Lung (tissue), 12 donors: ENCODE data around the gene TEC. TPM values are rescaled to one million over a fixed set of nuclear protein-coding genes. Genes with fewer than 3 reads are reported as not detected.
"Not testable (repeated sequence)": the region's sequence is repeated elsewhere in the genome, so short reads cannot be mapped to it uniquely, and the experiment has no call there.

ENCODE experiments used
- ATAC-seq: fragments of 200-7000 bp; cut with Tn5 transposase; one replicate; pipeline ENCODE4 v1.9.1; 2020; ENCODE audit warnings: moderate number of reproducible peaks; ENCODE audit not compliant: insufficient read depth, low FRiP score
- DNase-seq, 3 donors: peaks; one replicate each; pipeline ENCODE4 v3.0.0-alpha.2; 2013 to 2017
- H3K27ac ChIP-seq, 2 donors: one replicate each; pipeline ENCODE4 v1.5.1; 2013; ENCODE audit warnings: mild to moderate bottlenecking in 2 of 2, moderate library complexity in 2 of 2, control low read depth in 1 of 2, inconsistent platforms in 1 of 2, low read depth in 1 of 2, low read length in 1 of 2
- H3K27me3 ChIP-seq, 3 donors: one replicate each; pipeline ENCODE4 v1.5.1; 2013; ENCODE audit warnings: low read length in 2 of 3; ENCODE audit not compliant: control insufficient read depth in 3 of 3, insufficient read depth in 3 of 3
- H3K36me3 ChIP-seq, 4 donors: one replicate each; pipeline ENCODE4 v1.5.1; 2013; ENCODE audit warnings: low read length in 4 of 4, mild to moderate bottlenecking in 1 of 4, moderate library complexity in 1 of 4; ENCODE audit not compliant: control insufficient read depth in 4 of 4, insufficient read depth in 4 of 4
- H3K4me1 ChIP-seq, 5 donors: one replicate each; pipeline ENCODE4 v1.5.1; 2013; ENCODE audit warnings: low read length in 5 of 5, mild to moderate bottlenecking in 2 of 5, moderate library complexity in 1 of 5; ENCODE audit not compliant: control insufficient read depth in 5 of 5, insufficient read depth in 5 of 5
- H3K4me3 ChIP-seq: one replicate; pipeline ENCODE4 v1.5.1; 2013; ENCODE audit warnings: mild to moderate bottlenecking, control low read depth, moderate library complexity
- H3K9ac ChIP-seq, 2 donors: one replicate each; pipeline ENCODE4 v1.5.1; 2013; ENCODE audit warnings: low read length in 2 of 2, control low read depth in 1 of 2; ENCODE audit not compliant: insufficient read depth in 1 of 2
- H3K9me3 ChIP-seq, 4 donors: one replicate each; pipeline ENCODE4 v1.5.1; 2013; ENCODE audit warnings: low read length in 3 of 4, mild to moderate bottlenecking in 1 of 4, moderate library complexity in 1 of 4; ENCODE audit not compliant: control insufficient read depth in 4 of 4, insufficient read depth in 3 of 4
- CTCF ChIP-seq: IDR thresholded peaks from 2 replicates; pipeline ENCODE4 v1.5.1; 2012; ENCODE audit warnings: mild to moderate bottlenecking; ENCODE audit errors: control extremely low read depth, extremely low read depth
- WGBS, 2 donors: extraction: QIAGEN DNeasy Blood & Tissue Kit; methylation state at CpG; one replicate each; pipeline ENCODE4 v1.1.7; 2013; 5-methylcytosine and 5-hydroxymethylcytosine counted together
- polyA plus RNA-seq, 2 donors: library from polyadenylated mRNA; stranded (reverse); fragments of 200-250 nt; gene quantifications; one replicate each; pipeline ENCODE4 v1.2.1, GENCODE V29; 2013
- total RNA-seq, 2 donors: library from RNA; depleted of rRNA in 1 of 2; stranded (reverse); fragments of >200 nt in 1 of 2; gene quantifications; one replicate each; pipeline ENCODE4 v1.2.1, GENCODE V29; 2014 to 2021
- donor health status: control.
- donor health status: control.
- donor health status: Bipolar disorder and iron deficiency.
- donor health status: healthy.
- donor health status: DM: yes; HTN: yes; CAD: no.

TEC gene
- total and polyA plus RNA-seq, 4 donors, result 2.0 to 19.8 (median 3.1) TPM

- Histone ChIP-seq H3K27me3 (no peaks in the 10 kb centered on the region), H3K4me3 (no peak overlapping the region), H3K27ac (no peak overlapping the region), H3K4me1 (no peaks in the 10 kb centered on the region), H3K9ac (no peak overlapping the region), H3K9me3 (no peaks in the 10 kb centered on the region), H3K36me3 (no peaks in the 10 kb centered on the region)
- WGBS, 2 donors, result 15 to 19% methylated on average over 2 of the region's 2 CpGs
- TF ChIP-seq CTCF, result no peak
- ATAC-seq, result peak; percentile 62
- peak in 1 of 3 donors; percentile 27 for DNase-seq
These were observed 81.8 kb downstream of the TEC start for GRCh38 chr4:48187813-48188212.

- H3K4me1 ChIP-seq, H3K4me3 ChIP-seq, H3K36me3 ChIP-seq, H3K9me3 ChIP-seq, ATAC-seq, H3K27ac ChIP-seq, H3K27me3 ChIP-seq, H3K9ac ChIP-seq, DNase-seq: not testable (repeated sequence)
- 75 to 100% methylated on average over 2 to 4 of the region's 5 CpGs for WGBS, 2 donors
These were observed 82.6 kb downstream of the TEC start for GRCh38 chr4:48187066-48187465.

GRCh38 chr4:48186394-48186793, 83.2 kb downstream of the TEC start:
- 96 to 98% methylated on average over 32 to 33 of the region's 33 CpGs for WGBS, 2 donors
- not testable (repeated sequence) for H3K9me3 ChIP-seq, H3K4me3 ChIP-seq

GRCh38 chr4:48184882-48185281, 84.8 kb downstream of the TEC start:
- H3K4me3 ChIP-seq, result no peak overlapping the region
- H3K9ac ChIP-seq, result no peak overlapping the region
- no peaks in the 10 kb centered on the region for H3K9me3 ChIP-seq
- no peaks in the 10 kb centered on the region for H3K27me3 ChIP-seq
- 91 to 96% methylated on average over 3 of the region's 3 CpGs for WGBS, 2 donors
- DNase-seq, result no peak
- TF ChIP-seq CTCF, result no peak
- H3K4me1 ChIP-seq, result no peaks in the 10 kb centered on the region
- no peak overlapping the region for H3K27ac ChIP-seq
- ATAC-seq, result no peak
- no peaks in the 10 kb centered on the region for H3K36me3 ChIP-seq

More at GRCh38 chr4:48186394-48186793, 83.2 kb downstream of the TEC start:
- H3K27me3 ChIP-seq, H3K9ac ChIP-seq, ATAC-seq, H3K4me1 ChIP-seq, H3K27ac ChIP-seq, DNase-seq, H3K36me3 ChIP-seq: not testable (repeated sequence)

- no peak for DNase-seq
- ATAC-seq, result no peak
- no peaks in the 10 kb centered on the region for H3K36me3 ChIP-seq
- no peaks in the 10 kb centered on the region for H3K4me1 ChIP-seq
- H3K27me3 ChIP-seq, result no peaks in the 10 kb centered on the region
- no peaks in the 10 kb centered on the region for H3K9me3 ChIP-seq
- no peak overlapping the region for H3K9ac ChIP-seq
- no peak overlapping the region for H3K27ac ChIP-seq
- no peak for TF ChIP-seq CTCF
- H3K4me3 ChIP-seq, result no peak overlapping the region
These were observed 89.4 kb downstream of the TEC start for GRCh38 chr4:48180234-48180633.
